Hypothalamus (tissue), 51 donors: ENCODE results near the gene MVB12B.
"Not testable (repeated sequence)": the region's sequence is repeated elsewhere in the genome, so short reads cannot be mapped to it uniquely, and the experiment has no call there.

ENCODE experiments used
- DNase-seq, 51 donors: peaks; one replicate each; lab custom pipeline; 2025; lab: John Stamatoyannopoulos, UW

MVB12B gene

DNA sequence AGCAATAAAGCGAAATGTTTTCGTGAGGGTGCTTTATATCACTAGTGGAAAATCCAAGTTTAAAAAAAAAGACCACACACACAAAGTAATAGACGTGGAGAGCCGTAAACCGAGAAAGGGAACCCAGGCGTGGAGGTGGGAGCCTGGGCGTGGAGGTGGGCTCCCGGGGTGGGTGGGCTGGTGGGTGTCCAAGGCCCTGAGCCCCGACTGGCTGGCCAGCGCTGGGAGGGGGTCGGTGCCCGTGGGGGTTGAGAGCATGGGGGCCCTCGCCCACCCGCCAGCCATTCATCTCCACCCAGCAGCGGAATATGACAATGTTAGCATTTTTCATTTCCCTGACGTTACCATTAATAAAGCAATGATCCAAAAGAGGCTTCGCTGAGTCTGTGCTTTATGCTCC, 135.0 kb downstream of the MVB12B start:
- DNase-seq = no peak

DNA sequence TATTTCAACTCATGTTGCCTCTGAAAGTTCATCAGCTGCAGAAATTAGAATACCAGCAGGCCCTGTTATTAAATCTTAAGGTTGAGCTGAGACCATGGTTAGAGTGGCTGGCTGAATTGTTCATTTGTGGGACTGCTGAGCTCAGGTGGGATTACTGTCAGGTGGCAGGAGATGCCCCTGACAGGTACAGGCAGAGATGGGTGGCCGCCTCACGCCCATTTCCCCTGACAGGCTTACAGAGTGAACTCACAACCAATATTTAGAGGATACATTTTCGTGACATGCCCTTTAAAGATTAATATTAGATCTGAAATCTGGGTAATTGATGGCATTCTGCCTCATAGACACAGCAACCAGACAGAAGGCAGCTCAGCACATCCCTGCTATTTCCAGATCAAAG, 136.0 kb downstream of the MVB12B start:
- DNase-seq = no peak

DNA sequence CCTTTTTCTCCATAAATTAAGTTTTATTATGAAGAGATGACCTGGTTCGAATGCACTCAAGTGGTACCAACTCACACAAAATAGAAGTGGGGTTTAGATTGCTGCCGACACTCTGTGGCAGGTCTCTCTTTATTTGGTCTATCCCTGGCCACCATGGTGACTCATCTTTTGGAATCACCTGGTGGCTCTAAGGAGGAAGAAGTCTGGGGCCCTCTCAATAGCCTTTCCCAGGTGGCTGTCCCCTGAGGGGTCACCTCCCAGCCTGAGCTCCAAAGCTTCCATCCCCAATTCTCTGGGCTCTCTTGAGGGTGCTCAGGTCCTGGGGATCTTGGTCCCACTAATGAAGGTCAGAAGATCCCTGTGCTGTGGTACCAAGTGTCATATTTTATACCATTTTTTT, 136.8 kb downstream of the MVB12B start:
- no peak for DNase-seq

DNA sequence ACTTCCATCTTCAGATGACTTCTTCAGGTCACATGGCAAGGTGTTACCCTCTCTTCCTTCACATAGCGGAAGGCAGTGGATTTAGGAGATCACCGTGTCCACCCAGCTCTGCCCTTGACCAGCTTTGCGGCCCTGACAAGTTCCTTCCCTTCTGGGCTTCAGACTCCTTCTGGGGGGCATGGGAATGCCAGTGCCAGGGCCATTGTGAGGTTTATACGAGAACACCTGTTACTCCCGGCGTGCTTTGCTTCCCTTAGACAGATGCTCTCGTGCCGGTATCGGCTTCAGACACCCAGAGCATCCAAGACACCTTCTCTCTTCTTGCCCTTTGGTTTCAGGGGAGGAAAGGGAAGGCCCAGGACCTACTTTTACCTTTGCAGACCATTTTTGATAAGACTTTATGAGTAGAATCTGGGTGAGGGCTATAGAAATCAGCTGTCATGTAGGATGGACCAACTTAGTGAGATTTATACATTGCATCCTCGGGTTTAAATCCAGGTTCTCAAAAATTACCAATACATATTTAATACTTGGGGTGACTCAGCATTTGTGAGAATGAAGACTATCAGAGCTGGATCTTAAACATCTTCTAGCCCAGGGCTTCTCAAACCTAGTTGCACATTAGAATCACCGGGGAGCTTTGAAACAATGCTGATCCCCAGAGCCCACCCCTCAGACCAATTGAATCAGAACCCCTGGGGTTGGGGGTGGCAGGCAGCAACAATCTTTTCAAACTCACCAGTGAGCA, 138.2 kb downstream of the MVB12B start:
- DNase-seq = no peak

DNA sequence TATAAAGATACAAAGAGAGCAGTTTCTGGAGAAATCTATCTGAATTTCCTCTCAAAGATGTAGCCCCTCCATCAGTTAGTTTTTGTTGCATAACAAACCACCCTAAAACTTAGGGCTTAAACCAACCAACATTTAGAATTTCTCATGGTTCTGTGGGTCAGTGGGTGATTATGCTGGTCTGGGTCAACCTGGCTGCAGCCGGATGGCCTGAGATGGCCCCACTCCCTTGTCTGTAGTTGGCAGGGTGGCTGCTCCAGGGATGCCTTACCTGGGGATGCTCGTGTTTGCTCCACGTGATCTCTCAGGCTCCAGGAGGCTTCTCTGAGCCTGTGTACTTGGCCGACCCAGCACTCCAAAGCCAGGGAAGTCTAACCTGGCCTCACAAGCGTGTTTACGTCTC, 139.3 kb downstream of the MVB12B start:
- DNase-seq = no peak

DNA sequence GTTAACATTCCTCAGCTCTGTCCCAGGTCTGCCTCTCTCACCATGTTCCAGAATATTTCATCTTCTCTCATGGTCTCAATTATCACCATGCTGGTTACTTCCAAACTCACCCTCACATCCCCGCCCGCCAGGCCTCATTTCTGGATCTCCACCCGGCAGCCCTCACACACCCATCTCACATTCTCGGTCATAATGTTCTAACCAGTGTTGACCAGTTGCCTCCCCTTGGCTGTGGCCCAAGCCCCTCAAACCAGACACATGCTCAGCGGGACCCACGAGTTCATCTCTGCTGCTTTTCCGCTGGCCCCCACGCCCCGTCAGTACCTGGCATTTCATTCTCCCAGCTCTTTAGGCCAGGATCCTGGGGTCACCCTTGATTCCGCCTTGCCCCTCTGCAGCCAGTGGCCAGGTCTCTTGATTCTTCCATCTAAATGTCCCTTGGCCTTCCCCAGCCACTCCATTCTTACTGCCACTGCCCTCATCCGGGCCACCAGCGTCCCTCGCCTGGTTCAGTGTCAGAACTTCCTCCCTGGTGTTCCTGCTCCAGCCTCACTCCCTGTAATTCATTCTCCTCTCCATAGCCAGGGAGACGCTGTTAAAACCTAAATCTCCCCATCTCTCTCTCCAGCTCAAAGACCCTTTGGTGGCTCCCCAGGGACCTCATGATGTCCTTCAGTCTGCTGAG, 141.7 kb downstream of the MVB12B start:
- no peak for DNase-seq

DNA sequence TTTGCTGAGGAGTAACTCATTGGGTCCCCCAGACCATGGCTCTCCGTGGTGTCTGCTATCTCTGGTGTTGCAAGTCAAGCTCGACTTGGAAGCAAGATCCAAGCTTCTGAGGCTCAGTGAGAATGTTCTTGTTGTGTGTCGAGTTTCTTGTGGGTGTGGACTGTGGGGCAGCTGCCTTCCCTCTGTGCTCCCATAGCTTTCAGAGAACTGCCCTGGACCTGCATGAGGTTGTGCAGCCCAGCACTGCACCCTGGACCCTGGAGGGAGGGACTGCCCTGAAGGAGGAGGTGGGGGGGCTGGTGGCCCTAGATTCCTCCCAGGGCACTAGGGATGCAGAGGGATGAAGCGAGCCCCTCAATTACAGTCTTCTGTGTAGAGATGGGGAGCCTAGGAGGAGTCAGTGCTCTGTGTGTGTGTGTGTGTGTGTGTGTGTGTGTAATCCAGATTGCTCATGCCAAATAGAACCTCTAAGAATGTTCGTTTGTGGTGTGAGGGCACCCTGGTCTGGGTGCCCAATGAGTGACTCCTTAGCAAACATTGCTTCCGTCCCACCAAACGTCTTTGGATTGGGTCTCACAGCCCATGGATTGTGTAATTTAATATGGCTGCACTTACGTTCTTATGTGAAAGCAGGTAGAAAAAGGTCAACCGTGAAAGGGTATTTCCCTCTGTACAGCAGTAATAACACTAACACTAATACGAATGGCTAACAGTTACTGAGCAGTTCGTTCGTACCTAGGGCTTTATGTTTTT, 143.8 kb downstream of the MVB12B start:
- no peak for DNase-seq

DNA sequence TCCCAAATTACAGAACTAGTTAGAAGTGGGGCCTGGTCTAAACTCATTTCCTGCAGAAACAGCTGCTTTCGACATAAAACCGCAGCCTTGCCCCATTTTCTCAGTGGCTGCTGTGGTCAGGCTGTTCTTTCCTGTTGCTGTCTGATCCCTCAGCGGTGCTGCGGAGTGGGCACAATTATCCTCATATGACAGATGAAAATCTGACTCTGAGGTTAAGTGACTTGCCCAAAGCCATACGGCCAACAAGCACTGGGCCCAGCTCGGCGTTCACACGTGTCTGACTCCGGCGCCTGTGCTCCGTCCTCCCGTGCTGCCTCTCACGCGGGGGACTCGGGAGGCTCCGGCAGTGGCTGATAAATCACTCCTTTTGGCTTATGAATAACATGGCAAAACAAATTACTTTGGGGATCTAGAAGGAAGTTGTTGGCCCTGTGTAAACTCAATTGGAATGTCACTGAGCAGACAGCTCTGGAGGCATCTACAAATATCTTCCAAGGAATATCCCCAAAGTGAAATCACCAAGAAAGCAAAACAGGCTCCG, 144.5 kb downstream of the MVB12B start:
- peak in 13 of 51 donors; percentile 17 to 40 (median 32) for DNase-seq

DNA sequence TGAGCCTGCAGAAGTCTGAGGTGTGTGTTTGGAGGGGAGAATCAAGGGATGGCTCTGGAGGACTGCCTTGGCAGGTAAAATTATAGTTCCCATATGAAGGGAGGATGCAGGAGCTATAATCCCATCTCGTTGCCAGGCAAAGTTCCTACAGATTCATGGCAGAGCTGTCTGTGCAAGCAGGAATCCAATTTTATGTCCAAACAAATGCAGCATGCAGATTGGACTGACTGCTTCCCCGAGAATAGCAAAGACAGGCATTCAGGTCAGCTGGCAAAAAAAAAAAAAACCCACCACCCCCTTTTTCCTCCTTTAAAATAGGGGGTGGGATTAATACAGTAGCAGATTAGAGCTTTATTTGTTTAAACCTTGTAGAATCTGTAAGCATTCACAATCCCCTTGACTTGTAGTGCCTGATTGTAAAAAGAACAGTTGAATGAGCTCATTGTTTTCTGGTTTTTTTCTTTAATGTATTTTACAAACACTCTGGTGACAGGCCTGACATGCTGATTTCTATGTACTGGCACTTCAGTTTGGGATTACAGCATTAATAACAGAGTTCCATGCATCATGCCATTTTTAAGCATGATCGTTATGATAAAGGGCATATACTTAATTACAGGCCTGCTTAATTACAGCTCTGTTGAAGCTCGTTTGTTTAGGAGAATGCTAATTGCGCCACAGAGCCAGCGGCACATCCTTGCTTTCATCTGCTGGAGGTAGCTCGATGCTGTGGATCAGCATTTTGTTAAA, 145.7 kb downstream of the MVB12B start:
- no peak for DNase-seq

DNA sequence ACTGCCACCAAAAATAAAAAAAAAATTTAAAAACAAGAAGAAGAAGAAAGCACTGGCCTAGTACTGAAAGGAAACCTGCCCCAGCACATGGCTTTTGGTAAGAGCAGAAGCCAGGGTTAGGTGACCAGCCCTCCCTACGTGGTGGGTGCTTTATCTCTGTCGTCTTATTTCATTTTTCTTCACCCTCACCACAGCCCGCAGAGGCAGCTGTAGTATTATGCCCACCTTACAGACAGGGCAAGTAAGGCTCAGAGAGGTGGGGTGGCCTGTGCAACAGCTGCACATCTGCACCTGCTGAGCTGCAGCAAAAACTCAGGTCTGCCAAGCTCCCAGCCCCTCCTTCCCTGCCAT, 146.3 kb downstream of the MVB12B start:
- no peak for DNase-seq

DNA sequence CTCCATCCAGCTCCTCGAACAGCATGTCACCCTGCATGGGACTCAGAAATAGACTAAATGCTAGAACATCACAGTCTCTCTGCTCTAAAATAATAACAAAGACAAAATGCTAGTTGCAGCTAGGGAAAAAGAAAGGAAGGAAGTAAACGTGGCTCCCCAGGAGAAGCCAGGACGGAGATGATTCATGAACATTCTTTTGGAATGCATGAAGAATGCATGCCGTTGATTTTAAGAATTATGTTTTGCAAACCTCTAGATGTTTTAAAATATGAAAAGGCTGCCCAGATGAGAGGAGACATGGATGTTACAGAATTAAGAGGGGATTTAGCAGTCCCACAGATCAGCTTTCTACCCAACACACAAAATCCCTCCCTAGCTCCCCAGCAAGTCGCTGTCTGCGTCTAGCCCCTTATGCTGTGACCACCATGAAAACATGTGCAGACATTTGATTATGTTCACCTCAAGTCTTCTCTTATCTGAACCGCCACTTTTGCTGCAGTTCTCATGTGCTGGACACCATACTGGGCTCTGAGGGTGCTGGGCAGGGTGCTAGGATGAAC, 147.7 kb downstream of the MVB12B start:
- DNase-seq = no peak

DNA sequence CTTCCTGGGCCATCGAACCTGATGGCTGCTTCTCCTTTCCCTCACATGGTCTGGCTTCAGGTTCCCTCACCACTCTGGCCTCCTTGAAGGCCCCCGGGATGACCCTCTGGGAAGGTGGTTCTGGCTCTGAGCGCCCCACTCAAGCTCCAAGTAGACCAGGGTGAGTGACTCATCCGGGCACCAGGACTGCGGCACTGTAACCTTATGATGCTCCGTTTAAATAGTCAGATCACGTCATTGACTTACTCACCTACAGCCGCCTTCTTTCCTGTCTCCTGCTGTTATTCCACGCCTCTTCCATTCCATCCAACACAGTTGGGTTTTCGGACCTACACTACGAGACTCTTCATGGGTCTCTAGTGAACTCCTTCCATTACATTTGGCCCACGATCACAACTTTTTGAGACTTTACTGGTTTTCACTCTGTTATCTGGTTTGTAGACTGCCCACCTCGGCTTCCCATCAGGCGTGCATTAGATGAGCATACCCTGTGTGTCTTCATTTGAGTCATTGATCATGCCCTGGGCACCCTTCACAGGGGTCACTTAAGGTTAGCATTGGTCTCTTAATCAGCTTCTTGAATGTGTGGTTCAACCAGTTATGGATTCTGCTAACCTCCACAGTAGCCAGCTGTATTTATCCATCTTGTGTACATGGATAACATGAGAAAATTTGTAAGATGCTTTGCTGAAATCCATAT, 148.3 kb downstream of the MVB12B start:
- DNase-seq = no peak

DNA sequence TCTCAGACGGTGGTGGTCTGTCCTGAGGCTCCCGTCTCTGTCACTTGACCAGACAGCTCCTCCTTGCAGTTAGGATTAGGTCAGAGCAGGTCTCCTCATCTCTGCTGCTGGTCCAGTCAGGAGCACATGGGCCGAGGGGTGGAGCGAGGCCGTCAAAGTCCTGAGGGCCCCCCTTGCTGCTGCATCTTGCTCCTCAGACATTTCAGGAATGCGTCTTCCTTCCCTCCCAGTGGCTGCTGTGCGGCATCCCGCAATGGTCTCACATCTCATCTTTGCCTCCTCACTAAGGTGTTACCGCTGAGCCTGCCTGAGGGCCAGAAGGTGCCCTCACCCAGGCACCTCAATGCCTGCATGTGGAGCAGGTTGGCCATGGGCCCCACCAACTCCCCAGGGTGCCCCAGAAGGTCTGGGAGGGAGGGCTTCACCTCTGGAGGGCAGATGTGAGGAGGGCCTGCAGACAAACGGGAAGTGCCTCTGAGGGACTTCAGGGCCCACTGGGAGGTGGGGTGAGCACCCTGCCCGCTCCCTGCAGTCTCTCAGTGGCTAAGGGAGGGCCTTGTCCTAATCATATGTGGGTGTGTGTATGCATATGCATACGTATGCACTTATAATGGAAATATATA, 149.4 kb downstream of the MVB12B start:
- no peak for DNase-seq

DNA sequence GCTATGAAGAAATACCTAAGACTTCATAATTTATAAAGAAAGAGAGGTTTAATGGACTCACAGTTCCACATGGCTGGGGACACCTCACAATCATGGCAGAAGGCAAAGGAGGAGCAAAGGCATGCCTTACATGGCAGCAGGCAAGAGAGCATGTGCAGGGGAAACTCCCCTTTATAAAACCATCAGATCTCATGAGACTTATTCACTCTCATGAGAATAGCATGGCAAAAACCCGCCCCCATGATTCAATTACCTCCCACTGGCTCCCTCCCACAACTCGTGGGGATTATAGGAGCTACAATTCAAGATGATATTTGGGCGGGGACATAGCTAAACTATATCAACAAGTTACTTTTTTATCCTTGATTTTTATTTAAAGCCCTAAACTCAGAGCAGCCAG, 150.8 kb downstream of the MVB12B start:
- not testable (repeated sequence) for DNase-seq

DNA sequence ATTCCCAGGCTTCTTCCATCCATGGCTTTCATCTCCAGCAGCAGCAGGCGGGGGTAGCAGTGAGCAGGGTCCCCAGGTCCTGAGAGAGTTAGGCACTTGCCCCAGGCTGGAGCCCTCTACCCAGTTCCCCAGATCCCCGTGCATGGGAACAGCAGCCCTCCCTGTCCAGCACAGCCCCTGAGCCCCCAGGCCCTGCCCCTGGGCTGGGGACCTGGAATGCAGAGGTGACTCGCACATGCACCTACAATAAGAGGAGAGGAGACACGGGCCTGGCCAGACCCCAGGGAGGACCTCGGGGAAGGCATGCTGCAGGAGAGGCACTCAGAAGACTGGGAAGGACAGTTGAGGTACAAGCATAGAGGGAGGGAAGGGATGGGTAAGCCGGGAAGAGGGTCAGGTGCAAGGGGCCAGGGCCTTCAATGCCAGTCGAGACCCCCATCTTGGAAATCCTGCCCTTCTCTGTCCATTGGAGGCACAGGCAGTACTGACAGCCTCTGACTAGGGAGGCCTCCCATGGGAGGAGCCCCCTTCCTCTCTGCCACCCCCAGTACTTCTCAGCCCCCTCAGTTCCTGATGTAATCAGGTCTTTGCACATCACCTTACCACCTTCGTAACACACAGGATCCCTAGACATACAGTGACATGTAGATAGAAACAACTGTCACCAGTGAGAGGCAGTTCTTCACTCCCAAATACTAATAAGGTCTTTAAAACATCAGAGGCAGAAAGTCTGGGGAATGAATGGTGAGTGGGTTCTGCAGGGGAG, 151.8 kb downstream of the MVB12B start:
- no peak for DNase-seq

DNA sequence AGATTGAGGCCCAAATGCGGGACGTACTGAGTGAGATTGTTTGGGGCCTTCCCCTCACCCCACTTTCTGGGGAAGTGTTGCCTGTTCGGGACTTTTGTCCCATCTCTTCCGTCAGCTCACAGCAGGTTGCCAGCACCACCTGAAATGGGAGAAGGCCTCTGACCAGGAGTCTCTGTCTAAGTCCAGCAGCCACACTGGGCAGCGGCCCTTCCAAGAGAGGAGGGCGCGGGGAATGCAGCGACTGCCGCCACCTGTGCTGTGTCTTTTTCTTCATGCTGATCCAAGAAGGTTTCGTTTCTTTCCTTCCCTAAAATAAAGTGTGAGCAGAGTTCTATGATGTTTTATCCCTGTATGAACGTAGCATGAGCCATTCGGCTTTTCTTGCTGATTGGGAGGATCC, 152.9 kb downstream of the MVB12B start:
- DNase-seq = no peak

DNA sequence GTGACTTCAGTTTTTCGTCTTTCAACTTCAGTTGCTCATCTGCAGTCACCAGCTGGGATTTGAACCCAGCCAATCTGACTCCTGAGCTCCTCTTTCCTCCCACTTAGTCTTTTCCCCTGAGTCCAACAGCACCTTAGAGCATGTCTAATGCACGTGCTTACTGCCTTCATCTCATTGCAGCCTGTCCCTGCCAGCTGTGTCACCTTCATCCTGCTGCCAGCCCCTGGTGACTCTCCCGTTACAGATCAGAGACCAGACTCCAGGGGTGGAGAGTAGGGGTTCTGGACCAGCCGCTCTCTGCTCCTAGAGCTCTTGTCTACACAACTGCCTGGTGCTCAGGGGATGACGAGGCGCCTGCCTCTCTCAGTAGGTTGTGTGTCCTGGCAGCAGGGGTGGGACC, 154.2 kb downstream of the MVB12B start:
- no peak for DNase-seq

DNA sequence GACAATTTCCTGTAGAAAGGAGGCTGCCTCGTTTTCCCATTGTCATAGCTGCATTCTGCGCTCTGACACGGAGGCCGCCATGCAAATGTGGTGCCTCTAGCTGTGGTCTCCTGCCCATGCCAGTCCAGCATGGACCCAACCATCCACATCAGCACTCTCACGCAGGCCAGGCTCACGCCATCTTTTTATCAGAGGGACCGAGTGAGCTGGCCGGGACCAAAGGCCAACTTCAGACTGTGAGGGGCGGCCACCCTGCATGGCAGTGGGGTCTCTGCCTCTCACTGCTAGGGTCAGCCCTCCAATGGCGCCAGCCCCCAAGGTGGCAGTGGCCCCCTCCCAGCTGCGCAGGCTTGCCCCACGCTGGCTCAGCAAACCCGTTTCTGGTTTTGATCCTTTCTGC, 155.2 kb downstream of the MVB12B start:
- DNase-seq = no peak
